PC-9 (cell line): ENCODE data around the gene PBX4.

ENCODE experiments used
- EZH2 ChIP-seq: fragments of 200-600 bp; sonication (generic); IDR thresholded peaks from 2 replicates; pipeline ENCODE4 v1.8.0; 2017; ENCODE audit warnings: antibody characterized with exemption, low read depth
- TF ChIP-seq, protein P1 (sequence below): fragments of 200-600 bp; sonication (generic); conservative IDR thresholded peaks from 2 replicates; pipeline ENCODE4 v1.6.1; 2017; ENCODE audit warnings: mixed run types, antibody characterized with exemption, mild to moderate bottlenecking, moderate library complexity

DNA sequence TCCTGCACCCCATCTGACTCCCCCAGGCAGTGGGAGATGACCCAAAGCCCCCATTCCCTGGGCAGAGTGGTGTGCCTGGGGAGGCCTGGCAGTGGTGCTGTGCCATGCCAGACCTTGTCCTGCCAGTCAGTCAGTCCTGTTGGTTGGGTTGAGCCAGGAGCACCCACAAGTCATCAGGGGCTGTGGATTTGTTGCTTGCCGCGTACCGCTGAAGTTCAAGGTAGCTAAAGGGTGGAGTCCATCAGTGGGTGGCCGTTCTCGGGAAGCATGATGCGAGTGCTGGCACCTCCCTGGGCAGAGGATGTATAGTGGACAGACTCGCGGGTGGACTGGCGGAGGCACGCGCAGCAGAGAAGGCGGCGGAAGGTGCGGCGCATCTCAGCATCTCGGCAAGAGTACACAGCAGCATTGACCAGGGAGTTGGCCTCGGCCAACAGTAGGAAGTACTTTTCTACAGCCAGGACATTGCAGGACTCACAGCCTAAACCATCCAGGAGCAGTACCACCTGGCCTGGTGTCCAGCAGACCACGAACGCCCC is 5.6 kb upstream of the PBX4 start:
- TF ChIP-seq EZH2 = no peak
- TF ChIP-seq, protein P1, sequence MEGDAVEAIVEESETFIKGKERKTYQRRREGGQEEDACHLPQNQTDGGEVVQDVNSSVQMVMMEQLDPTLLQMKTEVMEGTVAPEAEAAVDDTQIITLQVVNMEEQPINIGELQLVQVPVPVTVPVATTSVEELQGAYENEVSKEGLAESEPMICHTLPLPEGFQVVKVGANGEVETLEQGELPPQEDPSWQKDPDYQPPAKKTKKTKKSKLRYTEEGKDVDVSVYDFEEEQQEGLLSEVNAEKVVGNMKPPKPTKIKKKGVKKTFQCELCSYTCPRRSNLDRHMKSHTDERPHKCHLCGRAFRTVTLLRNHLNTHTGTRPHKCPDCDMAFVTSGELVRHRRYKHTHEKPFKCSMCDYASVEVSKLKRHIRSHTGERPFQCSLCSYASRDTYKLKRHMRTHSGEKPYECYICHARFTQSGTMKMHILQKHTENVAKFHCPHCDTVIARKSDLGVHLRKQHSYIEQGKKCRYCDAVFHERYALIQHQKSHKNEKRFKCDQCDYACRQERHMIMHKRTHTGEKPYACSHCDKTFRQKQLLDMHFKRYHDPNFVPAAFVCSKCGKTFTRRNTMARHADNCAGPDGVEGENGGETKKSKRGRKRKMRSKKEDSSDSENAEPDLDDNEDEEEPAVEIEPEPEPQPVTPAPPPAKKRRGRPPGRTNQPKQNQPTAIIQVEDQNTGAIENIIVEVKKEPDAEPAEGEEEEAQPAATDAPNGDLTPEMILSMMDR = no peak
